GM10266 (cell line): ENCODE measurements around the gene GDF15.
"Not testable (repeated sequence)": the region's sequence is repeated elsewhere in the genome, so short reads cannot be mapped to it uniquely, and the experiment has no call there.

Experiments used
- DNase-seq: peaks from one replicate; pipeline ENCODE4 v3.0.0; 2012; ENCODE audit errors: extremely low spot score
- CTCF ChIP-seq: IDR thresholded peaks from 2 replicates; pipeline ENCODE4 v1.5.1; 2012; ENCODE audit warnings: mild to moderate bottlenecking, low read depth; ENCODE audit not compliant: control insufficient read depth, insufficient read depth; ENCODE audit errors: missing control alignments

Gene GDF15

GRCh38 chr19:18397242-18398202 is 11.6 kb downstream of the GDF15 start, which contains the start of gene LRRC25:
TSS of gene LRRC25 (minus strand) at chr19:18397622. CDS start at chr19:18396963, 659 bp downstream.
- TF ChIP-seq CTCF: no peak
- peak; percentile 65 for DNase-seq

- no peak for TF ChIP-seq CTCF
- DNase-seq: no peak
Measured at GRCh38 chr19:18399008-18399407, 13.1 kb downstream of the GDF15 start.

- DNase-seq: peak; percentile 55
- peak; percentile 32 for TF ChIP-seq CTCF
Measured at GRCh38 chr19:18401580-18402112, 15.7 kb downstream of the GDF15 start.

- not testable (repeated sequence) for DNase-seq
Measured at GRCh38 chr19:18402455-18403248, 16.7 kb downstream of the GDF15 start.

GRCh38 chr19:18405754-18406153 is 19.8 kb downstream of the GDF15 start:
- not testable (repeated sequence) for DNase-seq

- no peak for TF ChIP-seq CTCF
- DNase-seq: no peak
Measured at GRCh38 chr19:18406749-18407148, 20.8 kb downstream of the GDF15 start.

- TF ChIP-seq CTCF: peak; percentile 48
- peak; percentile 75 for DNase-seq
Measured at GRCh38 chr19:18408053-18408476, 22.1 kb downstream of the GDF15 start.
